HG03439 (cell line): ENCODE results near the gene CHCT1.

Experiments
- ATAC-seq: cut with Tn5 transposase; IDR thresholded peaks from one replicate; pipeline ENCODE4 v1.9.1; 2021; ENCODE audit warnings: mild to moderate bottlenecking, moderate library complexity; ENCODE audit not compliant: unreplicated experiment

CHCT1 gene

GRCh38 chr17:60439501-60439900 lies 17.2 kb downstream of the CHCT1 start:
- ATAC-seq, result no peak

DNA sequence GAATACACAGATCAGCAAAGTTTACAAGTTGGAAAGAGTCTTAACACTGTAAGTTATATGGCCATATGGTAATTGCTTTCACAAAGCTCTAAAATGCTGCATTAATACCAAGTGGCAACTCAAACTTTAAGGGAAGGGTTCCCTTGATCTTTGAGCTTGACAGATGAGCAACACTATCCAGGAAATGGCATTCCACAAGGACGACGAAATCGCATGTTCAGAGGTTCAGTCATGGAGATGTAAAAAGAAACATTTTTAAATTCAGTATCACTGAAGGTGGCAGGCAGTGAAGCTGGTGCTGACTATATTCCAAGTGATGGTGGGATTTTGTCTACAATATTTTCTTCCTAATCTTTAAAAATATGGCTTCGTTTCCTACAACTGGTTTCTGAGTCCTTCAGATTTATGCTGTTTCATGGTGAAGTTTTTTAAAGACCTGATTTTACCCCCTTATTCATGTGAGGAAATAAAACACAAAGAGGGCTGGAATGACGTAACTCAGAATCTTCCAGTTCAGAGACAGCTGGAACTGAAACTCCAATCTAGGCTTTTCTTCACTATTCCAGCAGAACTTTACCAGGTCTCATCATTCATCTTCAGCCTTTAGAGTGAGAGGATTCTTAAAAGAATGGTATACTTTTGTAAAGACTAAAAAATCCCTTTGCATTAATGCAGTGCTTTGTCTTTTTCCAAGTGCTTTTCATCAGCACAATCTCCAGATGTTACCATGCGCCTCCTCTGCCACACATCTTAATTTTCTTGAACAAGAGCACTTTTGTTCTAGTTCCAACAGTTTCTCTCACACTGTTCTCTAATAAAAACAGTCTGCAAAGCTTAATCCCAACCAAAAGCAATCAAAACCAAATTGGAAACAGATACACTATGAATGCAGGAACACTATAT lies 20.2 kb downstream of the CHCT1 start:
- no peak for ATAC-seq

GRCh38 chr17:60443713-60444112 lies 21.4 kb downstream of the CHCT1 start:
- no peak for ATAC-seq

- ATAC-seq, result no peak
Measured at GRCh38 chr17:60445144-60445543, 22.9 kb downstream of the CHCT1 start.

GRCh38 chr17:60447375-60447774 lies 25.1 kb downstream of the CHCT1 start:
- ATAC-seq, result no peak

DNA sequence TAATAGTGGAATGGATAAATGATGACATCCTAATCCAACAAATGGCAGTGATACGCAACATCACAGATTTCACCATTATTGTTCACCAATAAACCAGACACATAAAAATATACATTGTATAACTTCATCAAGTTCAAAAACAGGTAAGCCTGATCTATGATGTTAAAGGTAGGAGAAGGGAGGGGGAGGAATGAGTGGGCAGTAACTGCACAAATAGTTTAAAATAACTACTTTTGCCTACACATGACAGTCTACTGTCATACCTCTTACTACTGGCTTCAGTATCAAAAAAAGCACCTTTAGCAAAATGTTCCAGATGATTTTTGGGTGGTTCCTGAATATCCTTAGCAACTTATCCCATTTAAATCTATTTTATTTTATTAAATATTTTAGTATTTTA lies 28.8 kb downstream of the CHCT1 start:
- ATAC-seq, result no peak

- ATAC-seq, result no peak
Measured at GRCh38 chr17:60451965-60452364, 29.7 kb downstream of the CHCT1 start.

GRCh38 chr17:60455378-60455777 lies 33.1 kb downstream of the CHCT1 start:
- no peak for ATAC-seq

GRCh38 chr17:60457148-60457547 lies 34.9 kb downstream of the CHCT1 start:
- ATAC-seq, result no peak

DNA sequence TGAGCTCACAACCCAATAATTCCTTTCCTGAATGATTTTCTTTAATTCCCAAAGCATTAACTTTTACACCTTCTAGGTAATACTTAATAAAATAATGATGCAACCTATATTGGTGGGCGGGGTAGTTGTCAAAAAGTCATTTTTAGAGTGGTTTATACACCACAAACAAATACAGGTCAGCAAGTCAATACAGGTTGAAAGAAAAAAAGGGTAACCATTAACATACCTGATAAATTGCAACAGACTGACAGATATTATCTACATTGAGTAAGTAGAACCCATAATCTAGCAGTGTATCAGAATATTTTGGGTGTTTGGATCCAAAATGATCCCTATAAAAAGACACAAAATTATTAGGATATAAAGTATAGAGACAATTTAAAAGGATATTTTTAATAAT lies 39.3 kb downstream of the CHCT1 start:
- ATAC-seq, result no peak

- no peak for ATAC-seq
Measured at GRCh38 chr17:60463157-60463835, 41.0 kb downstream of the CHCT1 start.

GRCh38 chr17:60464343-60464742 lies 42.1 kb downstream of the CHCT1 start:
- no peak for ATAC-seq

DNA sequence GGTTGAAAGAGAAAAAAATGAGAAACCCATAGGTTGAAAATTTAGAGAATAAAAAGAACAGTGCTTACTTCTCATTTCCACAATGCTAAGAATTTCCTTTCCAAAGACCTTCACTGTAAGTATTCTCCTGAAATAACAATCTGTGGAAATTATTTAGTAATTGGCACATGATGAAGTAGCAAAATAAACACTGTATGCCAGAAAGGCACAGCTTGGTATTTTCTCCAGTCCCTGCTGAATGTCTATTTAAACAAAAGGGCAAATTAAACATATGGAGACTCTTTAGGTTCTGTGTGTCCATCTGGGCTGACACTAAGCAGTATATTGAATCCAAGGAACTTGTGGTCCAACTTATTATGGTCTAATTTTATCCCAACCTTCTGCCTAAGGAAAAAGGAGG lies 46.1 kb downstream of the CHCT1 start:
- ATAC-seq, result no peak

DNA sequence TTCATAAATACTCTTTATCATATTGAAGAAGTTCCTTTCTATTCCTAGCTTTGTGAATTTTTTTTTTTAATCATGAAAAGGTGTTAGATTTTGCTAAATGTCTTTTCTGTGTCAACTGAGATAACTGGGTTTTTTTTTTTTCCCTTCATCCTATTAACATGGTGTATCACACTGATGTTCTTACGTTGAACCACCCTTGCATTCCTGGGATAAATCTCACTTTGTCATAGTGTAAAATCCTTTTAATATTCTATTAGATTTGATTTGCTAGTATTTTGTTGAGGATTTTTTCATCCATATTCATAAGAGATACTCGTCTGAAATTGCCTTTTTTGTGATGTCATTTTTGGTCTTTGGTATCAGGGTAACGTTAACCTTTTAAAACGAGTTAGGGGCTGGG lies 49.2 kb downstream of the CHCT1 start:
- ATAC-seq, result no peak

- ATAC-seq, result no peak
Measured at GRCh38 chr17:60472449-60472848, 50.2 kb downstream of the CHCT1 start.

- no peak for ATAC-seq
Measured at GRCh38 chr17:60473788-60474187, 51.5 kb downstream of the CHCT1 start.
